Upper lobe of left lung (tissue), 6 donors: ENCODE measurements around the gene IFT88. TPM values are rescaled to one million over a fixed set of nuclear protein-coding genes. Genes with fewer than 3 reads are reported as not detected.

Experiments used
- ATAC-seq, 2 donors: fragments of 200-7000 bp; cut with Tn5 transposase; one replicate each; pipeline ENCODE4 v1.9.1; 2022; ENCODE audit warnings: mild to moderate bottlenecking in 2 of 2, moderate library complexity in 2 of 2; ENCODE audit not compliant: low FRiP score in 2 of 2
- DNase-seq, 2 donors: peaks; one replicate each; pipeline ENCODE4 v3.0.0-alpha.2; 2019 to 2020
- H3K27ac ChIP-seq, 4 donors: fragments of 200-600 bp; sonication (generic); one replicate each; pipeline ENCODE4 v1.5.1; 2016 to 2019
- H3K27me3 ChIP-seq, 4 donors: fragments of 200-600 bp; sonication (generic); one replicate each; pipeline ENCODE4 v1.5.1; 2017 to 2019
- H3K36me3 ChIP-seq, 4 donors: fragments of 200-600 bp; sonication (generic); one replicate each; pipeline ENCODE4 v1.5.1; 2016 to 2019
- H3K4me1 ChIP-seq, 4 donors: fragments of 200-600 bp; sonication (generic); one replicate each; pipeline ENCODE4 v1.5.1; 2018 to 2019
- H3K4me3 ChIP-seq, 4 donors: fragments of 200-600 bp; sonication (generic); one replicate each; pipeline ENCODE4 v1.5.1; 2017 to 2019; ENCODE audit warnings: mild to moderate bottlenecking in 2 of 4, moderate library complexity in 1 of 4
- H3K9me3 ChIP-seq, 4 donors: fragments of 200-600 bp; sonication (generic); one replicate each; pipeline ENCODE4 v1.5.1; 2018 to 2019
- CTCF ChIP-seq, 6 experiments: fragments of 450-650 bp in 4 of 6; fragments of 200-600 bp in 2 of 6; sonication (generic) in 2 of 6; IDR thresholded peaks; one replicate each; pipeline ENCODE4 v1.5.1; 2016 to 2019; ENCODE audit warnings: antibody characterized with exemption in 6 of 6
- EP300 ChIP-seq, 4 donors: sonication (generic); formaldehyde crosslinking; IDR thresholded peaks; one replicate each; pipeline ENCODE4 v1.5.1; 2017; ENCODE audit warnings: antibody characterized with exemption in 4 of 4, control low read depth in 2 of 4
- POLR2A ChIP-seq, 4 donors: fragments of 450-650 bp; IDR thresholded peaks; one replicate each; pipeline ENCODE4 v1.5.1; 2016 to 2017; ENCODE audit warnings: antibody characterized with exemption in 4 of 4, mild to moderate bottlenecking in 2 of 4
- POLR2AphosphoS5 ChIP-seq, 2 donors: sonication (generic); formaldehyde crosslinking; IDR thresholded peaks; one replicate each; pipeline ENCODE4 v1.5.1; 2017; ENCODE audit warnings: antibody characterized with exemption in 2 of 2
- WGBS, 2 donors: methylation state at CpG; one replicate each; pipeline ENCODE4 v1.1.5; 2017 to 2018; 5-methylcytosine and 5-hydroxymethylcytosine counted together
- total RNA-seq, 6 donors: library from RNA; depleted of rRNA in 4 of 6; stranded (reverse); fragments of >200 nt in 4 of 6; gene quantifications; one replicate each; pipeline versions ENCODE4 v1.1.0 to v1.2.1, GENCODE V29; 2016 to 2021
- donor health status: DM: no; HTN: no; CAD: no; lungs with moderate emphysema.
- donor health status: DM: no; HTN: yes; CAD: no; lungs with severe emphysema.

IFT88 gene
- 10 to 100 TPM in 4 of 6 donors, 1 to 10 TPM in 2; 5.5 to 55.5 (median 15.5) TPM for total RNA-seq

GRCh38 chr13:20566898-20567874 lies at the start of gene IFT88:
Gene IFT88 (plus strand): TSS chr13:20567157. CDS start chr13:20574386, 7,229 bp downstream.
- Histone ChIP-seq H3K27ac (peak within 1 kb of the TSS; percentile 87 to 95 (median 94)), H3K27me3 (no peaks in the 10 kb centered on the region), H3K4me1 (peaks cover 6 to 16% (median 9%) of the 10 kb centered on the region in 4 donors), H3K4me3 (peak within 1 kb of the TSS; percentile 40 to 75 (median 65)), H3K36me3 (no peaks in the 10 kb centered on the region), H3K9me3 (no peaks in the 10 kb centered on the region)
- peak; percentile 99 for ATAC-seq
- peak; percentile 89 to 98 for DNase-seq
- TF ChIP-seq POLR2A (IDR thresholded peaks at IDR 0.05) (peak in 3 of 4 donors; percentile 37 to 80 (median 79)), CTCF (IDR thresholded peaks at IDR 0.05) (peak in 2 of 6 experiments; percentile 12 to 36), POLR2AphosphoS5 (IDR thresholded peaks at IDR 0.05) (peak; percentile 66 to 82), EP300 (IDR thresholded peaks at IDR 0.05) (no peak)
- WGBS, 2 donors: 1 to 5% methylated on average over 18 to 41 of the region's 74 CpGs

- DNase-seq: no peak
- Histone ChIP-seq H3K36me3 (no peaks in the 10 kb centered on the region), H3K4me3 (no peak overlapping the region), H3K4me1 (no peaks in the 10 kb centered on the region), H3K9me3 (no peaks in the 10 kb centered on the region), H3K27ac (no peak overlapping the region), H3K27me3 (no peaks in the 10 kb centered on the region)
- no peak for TF ChIP-seq CTCF (IDR thresholded peaks at IDR 0.05)
- no peak for TF ChIP-seq POLR2A (IDR thresholded peaks at IDR 0.05)
- no peak for TF ChIP-seq POLR2AphosphoS5 (IDR thresholded peaks at IDR 0.05)
- no peak for TF ChIP-seq EP300 (IDR thresholded peaks at IDR 0.05)
- ATAC-seq: peak in 1 of 2 donors; percentile 65
- WGBS, 2 donors: 58 to 71% methylated on average over 7 of the region's 7 CpGs
Observed at GRCh38 chr13:20518660-20519100, 48.3 kb upstream of the IFT88 start.

- Histone ChIP-seq H3K27me3 (no peaks in the 10 kb centered on the region), H3K9me3 (no peaks in the 10 kb centered on the region), H3K4me1 (peaks cover 5 to 9% (median 6%) of the 10 kb centered on the region in 4 donors), H3K27ac (no peak overlapping the region), H3K4me3 (no peak overlapping the region), H3K36me3 (no peaks in the 10 kb centered on the region)
- ATAC-seq (no peak), DNase-seq (no peak)
- TF ChIP-seq POLR2A (IDR thresholded peaks at IDR 0.05) (no peak), EP300 (IDR thresholded peaks at IDR 0.05) (no peak), CTCF (IDR thresholded peaks at IDR 0.05) (no peak), POLR2AphosphoS5 (IDR thresholded peaks at IDR 0.05) (no peak)
- whole genome bisulfite sequencing, 2 donors: 82 to 92% methylated on average over 1 of the region's 1 CpG
Observed at GRCh38 chr13:20519875-20520274, 47.1 kb upstream of the IFT88 start.

- Histone ChIP-seq H3K4me3 (no peak overlapping the region), H3K4me1 (peaks cover 8 to 13% (median 11%) of the 10 kb centered on the region in 4 donors), H3K27ac (no peak overlapping the region), H3K9me3 (no peaks in the 10 kb centered on the region), H3K27me3 (no peaks in the 10 kb centered on the region), H3K36me3 (no peaks in the 10 kb centered on the region)
- TF ChIP-seq POLR2A (IDR thresholded peaks at IDR 0.05) (no peak), EP300 (IDR thresholded peaks at IDR 0.05) (no peak), POLR2AphosphoS5 (IDR thresholded peaks at IDR 0.05) (no peak), CTCF (IDR thresholded peaks at IDR 0.05) (no peak)
- DNase-seq (no peak), ATAC-seq (no peak)
- WGBS, 2 donors: 86 to 92% methylated on average over 5 of the region's 5 CpGs
Observed at GRCh38 chr13:20521364-20522115, 45.4 kb upstream of the IFT88 start.
